Neutrophil (primary cell): ENCODE data around the gene TGFB1I1.

Experiments used
- H3K27ac ChIP-seq: fragments of 200-600 bp; sonication (generic); 2 replicates; pipeline ENCODE4 v1.5.1; 2016; ENCODE audit warnings: mild to moderate bottlenecking, moderate library complexity
- H3K27me3 ChIP-seq: fragments of 200-600 bp; sonication (generic); 2 replicates; pipeline ENCODE4 v1.6.0; 2016; ENCODE audit warnings: mild to moderate bottlenecking
- H3K36me3 ChIP-seq: fragments of 200-600 bp; sonication (generic); 2 replicates; pipeline ENCODE4 v1.5.1; 2017
- H3K4me1 ChIP-seq, 2 experiments: fragments of 200-600 bp in 1 of 2; sonication (generic) in 1 of 2; 1 replicate in 1 of 2; 2 replicates in 1 of 2; pipeline versions ENCODE4 v1.5.1 to v1.6.1; 2013 to 2016; ENCODE audit warnings: low read depth in 1 of 2, low read length in 1 of 2, mild to moderate bottlenecking in 1 of 2, moderate library complexity in 1 of 2; ENCODE audit not compliant: control insufficient read depth in 1 of 2, insufficient read depth in 1 of 2
- H3K4me3 ChIP-seq, 2 experiments: fragments of 200-600 bp in 1 of 2; sonication (generic) in 1 of 2; 1 replicate in 1 of 2; 2 replicates in 1 of 2; pipeline ENCODE4 v1.5.1; 2013 to 2016; ENCODE audit warnings: low read depth in 1 of 2, low read length in 1 of 2, mild to moderate bottlenecking in 1 of 2, moderate library complexity in 1 of 2
- H3K9me3 ChIP-seq: fragments of 200-600 bp; sonication (generic); 2 replicates; pipeline ENCODE4 v1.5.1; 2016
- TF ChIP-seq, protein P1 (sequence below): fragments of 200-600 bp; sonication (generic); IDR thresholded peaks from 2 replicates; pipeline ENCODE4 v1.5.1; 2016; ENCODE audit warnings: antibody characterized with exemption

Gene TGFB1I1

DNA sequence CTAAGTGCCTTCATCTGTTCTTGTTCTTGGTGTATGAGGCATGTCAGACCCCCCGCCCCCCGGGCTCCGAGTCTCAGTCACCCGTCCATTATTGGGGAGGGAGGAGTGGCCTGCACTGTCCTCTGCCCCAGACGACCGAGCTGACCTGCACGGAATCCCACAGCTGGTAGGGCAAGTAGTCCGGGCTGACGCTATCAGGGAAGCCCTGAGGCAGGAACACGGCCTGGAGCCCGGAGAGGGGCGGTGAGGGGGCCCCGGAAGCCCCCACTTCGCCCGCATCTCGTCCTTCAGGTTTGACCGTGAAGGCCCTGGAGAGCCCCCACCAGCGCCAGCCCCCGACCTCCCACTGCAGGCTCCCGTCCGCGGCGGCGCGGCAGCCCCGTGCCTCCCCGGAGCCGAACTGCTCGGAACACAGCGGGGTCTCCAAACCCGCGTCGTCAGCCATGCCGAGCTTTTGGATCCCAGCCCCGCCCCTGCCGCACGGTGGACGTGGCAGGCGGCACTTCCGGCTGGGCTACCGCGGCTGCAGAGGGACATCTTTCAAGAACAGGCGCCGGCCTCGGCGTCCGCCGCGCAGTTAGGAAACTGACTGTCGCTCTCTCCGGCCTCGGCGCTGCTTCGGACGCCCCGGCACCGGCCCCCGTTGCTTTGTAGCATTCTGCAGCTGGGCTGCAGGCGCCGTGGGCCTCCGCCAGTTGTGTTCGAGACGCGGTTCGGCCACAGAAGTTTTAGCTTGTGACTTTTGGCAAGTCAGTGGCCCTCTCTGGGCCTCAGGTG is 36.2 kb downstream of the TGFB1I1 start, which contains the start of gene RUSF1:
RUSF1 (minus strand) TSS at position 463 of the 777 bp plus-strand sequence; CDS start at position 445, 18 bp downstream.
- Histone ChIP-seq H3K4me3 (peak within 1 kb of the TSS; percentile 80), H3K27ac (peak within 1 kb of the TSS; percentile 75), H3K36me3 (no peaks in the 10 kb centered on the region), H3K9me3 (no peaks in the 10 kb centered on the region), H3K27me3 (no peaks in the 10 kb centered on the region), H3K4me1 (peaks cover 15 to 20% of the 10 kb centered on the region in 2 experiments)
- TF ChIP-seq, protein P1, sequence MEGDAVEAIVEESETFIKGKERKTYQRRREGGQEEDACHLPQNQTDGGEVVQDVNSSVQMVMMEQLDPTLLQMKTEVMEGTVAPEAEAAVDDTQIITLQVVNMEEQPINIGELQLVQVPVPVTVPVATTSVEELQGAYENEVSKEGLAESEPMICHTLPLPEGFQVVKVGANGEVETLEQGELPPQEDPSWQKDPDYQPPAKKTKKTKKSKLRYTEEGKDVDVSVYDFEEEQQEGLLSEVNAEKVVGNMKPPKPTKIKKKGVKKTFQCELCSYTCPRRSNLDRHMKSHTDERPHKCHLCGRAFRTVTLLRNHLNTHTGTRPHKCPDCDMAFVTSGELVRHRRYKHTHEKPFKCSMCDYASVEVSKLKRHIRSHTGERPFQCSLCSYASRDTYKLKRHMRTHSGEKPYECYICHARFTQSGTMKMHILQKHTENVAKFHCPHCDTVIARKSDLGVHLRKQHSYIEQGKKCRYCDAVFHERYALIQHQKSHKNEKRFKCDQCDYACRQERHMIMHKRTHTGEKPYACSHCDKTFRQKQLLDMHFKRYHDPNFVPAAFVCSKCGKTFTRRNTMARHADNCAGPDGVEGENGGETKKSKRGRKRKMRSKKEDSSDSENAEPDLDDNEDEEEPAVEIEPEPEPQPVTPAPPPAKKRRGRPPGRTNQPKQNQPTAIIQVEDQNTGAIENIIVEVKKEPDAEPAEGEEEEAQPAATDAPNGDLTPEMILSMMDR = no peak

DNA sequence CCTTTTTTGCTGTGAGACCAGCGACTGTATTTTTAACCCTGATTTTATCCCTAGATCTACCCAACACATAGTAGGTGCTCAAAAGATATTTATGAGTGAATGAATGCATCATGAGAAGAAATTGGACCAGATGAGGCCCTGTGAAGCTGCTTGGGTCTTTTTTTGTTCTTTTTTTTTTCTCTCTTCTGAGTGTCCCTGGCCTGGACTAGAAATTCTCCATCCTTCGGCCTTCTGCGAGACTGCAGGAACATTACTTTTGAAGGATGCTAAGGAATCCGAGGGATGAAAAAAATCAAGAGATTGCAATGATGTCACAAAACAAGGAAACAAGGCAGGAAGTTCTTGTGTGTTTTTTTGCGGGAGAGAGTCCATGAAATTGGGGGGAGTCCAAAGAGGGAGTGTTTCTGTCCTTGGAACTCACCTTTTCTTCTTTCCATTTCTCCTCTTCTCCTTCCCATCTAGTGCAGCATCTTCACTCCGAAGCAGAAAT is 36.8 kb downstream of the TGFB1I1 start:
- Histone ChIP-seq H3K4me1 (peaks cover 15 to 20% of the 10 kb centered on the region in 2 experiments), H3K27ac (peak overlapping the region; percentile 75), H3K4me3 (peak overlapping the region; percentile 80), H3K36me3 (no peaks in the 10 kb centered on the region), H3K9me3 (no peaks in the 10 kb centered on the region), H3K27me3 (no peaks in the 10 kb centered on the region)
- TF ChIP-seq, protein P1 = no peak

DNA sequence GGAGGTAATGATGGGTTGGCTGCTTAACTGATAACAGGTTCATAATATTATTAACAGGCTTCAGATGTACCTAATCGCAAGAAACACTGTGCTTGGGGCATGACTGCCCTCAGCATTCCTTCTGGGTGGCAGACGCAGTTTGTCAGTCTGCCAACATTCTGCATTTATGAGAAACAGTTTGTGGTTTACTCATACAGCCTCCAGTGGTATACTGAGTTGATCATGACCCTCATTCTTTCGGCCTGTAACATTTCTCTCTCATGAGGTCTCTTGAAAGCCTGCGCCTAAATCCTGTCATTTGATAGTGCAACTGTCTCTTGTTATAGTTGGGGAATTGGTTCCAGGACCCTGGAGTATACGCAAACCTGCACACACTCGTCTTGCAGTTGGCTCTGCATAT is 41.2 kb downstream of the TGFB1I1 start:
- no peak overlapping the region for H3K27ac ChIP-seq
- H3K4me1 ChIP-seq = peaks cover 5 to 9% of the 10 kb centered on the region in 2 experiments
- no peak overlapping the region for H3K4me3 ChIP-seq
- no peaks in the 10 kb centered on the region for H3K9me3 ChIP-seq
- H3K36me3 ChIP-seq = no peaks in the 10 kb centered on the region
- TF ChIP-seq, protein P1 = no peak
- H3K27me3 ChIP-seq = peaks cover 3% of the 10 kb centered on the region

DNA sequence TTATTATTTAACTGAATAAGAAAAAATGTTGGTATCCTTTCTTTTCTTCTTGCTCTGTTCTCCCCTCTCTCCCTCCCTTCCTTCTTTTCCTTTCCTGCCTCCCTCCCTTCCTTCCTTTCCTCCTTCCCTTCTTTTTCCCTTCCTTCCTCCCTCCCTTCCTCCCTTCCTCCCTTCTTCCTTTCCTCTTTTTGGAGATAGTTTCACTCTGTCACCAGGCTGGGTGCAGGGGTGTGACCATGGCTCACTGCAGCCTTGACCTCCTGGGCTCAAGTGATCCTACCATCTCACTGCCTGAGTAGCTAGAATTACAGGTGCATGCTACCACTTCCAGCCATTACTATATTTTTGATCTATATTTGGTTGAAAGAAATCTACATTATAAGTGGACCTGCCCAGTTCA is 41.9 kb downstream of the TGFB1I1 start:
- Histone ChIP-seq H3K27me3 (peaks cover 3% of the 10 kb centered on the region), H3K4me3 (no peak overlapping the region), H3K9me3 (no peaks in the 10 kb centered on the region), H3K36me3 (no peaks in the 10 kb centered on the region), H3K27ac (no peak overlapping the region), H3K4me1 (peaks cover 2 to 3% of the 10 kb centered on the region in 2 experiments)
- TF ChIP-seq, protein P1 = no peak

DNA sequence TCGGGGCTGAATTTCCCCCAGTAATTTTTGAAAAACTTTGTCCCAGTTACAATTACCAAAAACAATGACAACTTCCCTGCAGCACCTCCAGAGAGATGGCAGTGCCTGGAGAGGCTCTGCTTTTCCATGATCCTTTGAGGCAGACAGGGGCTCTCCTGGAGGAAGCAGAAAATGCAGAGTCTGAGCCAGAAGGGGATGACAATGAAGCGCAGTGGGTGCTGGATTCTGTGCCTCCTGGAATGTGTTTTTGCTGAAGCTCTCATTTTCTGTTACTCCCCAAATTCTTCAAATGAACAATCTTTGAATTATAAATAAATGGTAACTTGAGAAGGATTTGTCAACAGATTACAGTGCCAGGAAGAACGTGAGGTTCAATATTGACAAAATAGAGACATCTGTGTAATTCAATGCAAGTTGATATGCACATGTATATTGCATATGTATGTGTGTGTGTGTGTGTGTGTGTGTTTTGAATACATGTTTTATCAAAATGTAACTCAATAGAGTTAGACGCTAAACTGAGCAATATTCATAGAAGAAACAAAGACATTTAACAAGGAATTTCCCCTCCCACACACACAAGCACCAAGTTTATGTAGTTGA is 45.9 kb downstream of the TGFB1I1 start:
- H3K9me3 ChIP-seq = no peaks in the 10 kb centered on the region
- no peak overlapping the region for H3K4me3 ChIP-seq
- H3K27ac ChIP-seq = no peak overlapping the region
- TF ChIP-seq, protein P1 = no peak
- H3K27me3 ChIP-seq = peaks cover 3% of the 10 kb centered on the region
- H3K4me1 ChIP-seq = no peaks in the 10 kb centered on the region
- no peaks in the 10 kb centered on the region for H3K36me3 ChIP-seq
